ENCODE data around the gene GLB1L2.
"Not testable (repeated sequence)": the region's sequence is repeated elsewhere in the genome, so short reads cannot be mapped to it uniquely, and the experiment has no call there.

GLB1L2 gene

DNA sequence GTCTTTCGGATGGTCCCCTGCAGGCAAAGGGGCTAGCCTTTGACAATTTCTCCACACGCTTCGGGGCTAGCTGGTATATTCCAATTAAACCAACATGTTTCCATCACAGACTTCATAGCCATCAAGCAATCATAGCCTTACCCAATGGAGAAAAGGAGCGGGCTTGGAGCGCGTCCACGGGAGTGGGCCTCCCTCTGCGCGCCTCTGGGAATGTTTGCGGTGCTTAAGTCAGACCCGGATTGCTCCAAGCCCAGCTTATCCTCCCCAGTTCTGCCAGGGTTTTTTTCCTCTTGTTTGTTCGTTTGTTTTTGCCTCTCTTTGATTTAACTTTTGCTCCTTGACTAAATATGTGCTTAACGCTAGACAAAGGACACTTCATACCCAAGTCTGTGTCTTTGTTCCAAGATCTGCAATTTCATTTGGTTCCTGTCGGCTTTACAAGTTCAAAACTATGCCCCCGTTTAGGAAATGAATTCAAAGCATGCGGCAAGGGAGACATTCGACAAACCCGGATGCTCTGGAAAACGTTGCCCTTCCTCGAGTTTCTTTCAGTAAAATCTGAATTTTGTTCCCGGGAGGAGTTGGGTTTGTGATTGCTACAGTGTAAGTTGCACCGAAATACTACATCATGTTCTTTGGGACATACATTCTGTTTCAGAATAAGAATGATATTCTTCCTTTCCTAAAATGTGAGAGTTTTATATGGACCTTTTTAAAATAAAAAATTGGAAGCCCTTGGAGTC lies 1.0 kb upstream of the GLB1L2 start:
- FAIRE-seq: no peak

DNA sequence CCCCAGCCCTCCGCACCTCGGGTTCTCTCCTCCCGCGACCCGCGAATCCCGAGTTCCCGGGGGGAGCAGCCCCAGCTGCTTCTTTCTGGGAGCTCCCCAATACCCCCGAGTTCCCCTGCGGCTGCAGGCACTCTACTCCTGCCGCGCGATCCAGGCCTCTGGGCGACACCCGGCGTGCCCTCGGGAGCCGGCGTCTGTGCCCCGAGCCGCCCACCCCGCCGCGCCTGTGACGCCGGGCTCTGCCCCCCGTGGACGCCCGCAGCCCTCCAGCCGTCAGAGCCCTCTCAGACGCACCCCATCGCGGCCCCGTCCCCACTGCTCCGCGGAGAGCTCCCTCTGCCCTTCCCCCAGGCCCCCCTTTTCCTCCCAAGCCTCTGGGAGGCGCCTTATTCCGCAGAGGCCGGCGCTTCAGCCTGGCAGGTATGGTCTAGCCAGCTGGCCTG lies 422 bp downstream of the GLB1L2 start:
- FAIRE-seq: no peak

DNA sequence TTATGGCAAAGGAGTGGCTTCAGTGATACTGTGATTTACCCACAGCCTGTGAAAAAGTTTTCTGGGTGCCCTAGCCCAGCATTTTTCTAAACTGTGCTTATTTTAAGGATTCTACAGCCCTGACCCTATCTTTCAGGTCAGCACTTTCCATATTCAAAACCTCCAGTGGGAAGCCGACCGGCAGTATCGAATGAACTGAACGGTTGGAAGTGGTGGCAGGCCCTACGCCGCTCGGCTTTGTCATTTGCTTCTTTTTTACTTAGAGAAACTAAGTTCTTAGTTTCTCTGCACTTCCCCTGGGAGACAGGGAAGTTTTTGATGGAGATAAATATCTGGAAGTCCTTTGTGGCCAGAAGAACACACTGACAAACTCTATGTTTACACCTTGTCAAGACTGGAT lies 994 bp downstream of the GLB1L2 start:
- FAIRE-seq: no peak

DNA sequence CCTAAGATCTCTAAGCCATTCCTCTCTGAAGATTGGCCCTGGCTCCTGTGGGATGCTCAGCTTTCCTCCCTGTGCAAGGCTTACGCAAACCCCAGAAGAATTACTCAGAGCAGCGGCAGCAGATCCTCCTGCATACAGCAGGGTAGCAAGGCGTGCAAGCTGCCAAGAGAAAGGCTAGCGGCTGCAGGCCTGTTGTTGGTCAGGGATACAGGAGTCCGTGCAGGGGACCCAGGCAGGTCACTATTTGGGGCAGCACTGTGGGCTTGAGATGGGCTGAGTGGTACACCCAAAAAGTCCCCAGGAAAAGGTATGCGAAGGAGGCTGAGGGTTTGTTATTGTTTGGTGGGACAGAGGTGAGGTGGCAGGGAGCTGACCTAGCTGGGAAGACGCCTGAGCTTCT lies 1.5 kb downstream of the GLB1L2 start:
- no peak for FAIRE-seq

DNA sequence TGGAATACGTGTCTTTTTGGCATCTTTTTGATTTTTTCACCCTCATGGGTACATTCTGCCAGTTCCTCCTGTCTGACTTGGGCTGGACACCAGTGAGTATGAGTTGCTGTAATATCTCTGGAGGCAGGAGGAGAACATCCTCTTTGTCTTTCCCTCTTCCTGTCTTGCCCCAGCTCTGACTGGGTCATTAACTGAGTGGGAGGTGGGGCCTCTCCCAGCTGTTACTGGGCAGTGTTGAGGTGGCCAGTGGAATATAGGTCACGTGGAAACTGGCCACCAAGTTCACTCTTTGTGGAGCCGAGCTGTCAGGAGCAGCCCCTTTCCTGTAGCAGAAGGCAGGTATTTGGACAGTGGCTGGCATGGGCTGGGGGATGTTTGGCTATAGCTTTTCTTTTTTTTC lies 2.2 kb downstream of the GLB1L2 start:
- FAIRE-seq: no peak

DNA sequence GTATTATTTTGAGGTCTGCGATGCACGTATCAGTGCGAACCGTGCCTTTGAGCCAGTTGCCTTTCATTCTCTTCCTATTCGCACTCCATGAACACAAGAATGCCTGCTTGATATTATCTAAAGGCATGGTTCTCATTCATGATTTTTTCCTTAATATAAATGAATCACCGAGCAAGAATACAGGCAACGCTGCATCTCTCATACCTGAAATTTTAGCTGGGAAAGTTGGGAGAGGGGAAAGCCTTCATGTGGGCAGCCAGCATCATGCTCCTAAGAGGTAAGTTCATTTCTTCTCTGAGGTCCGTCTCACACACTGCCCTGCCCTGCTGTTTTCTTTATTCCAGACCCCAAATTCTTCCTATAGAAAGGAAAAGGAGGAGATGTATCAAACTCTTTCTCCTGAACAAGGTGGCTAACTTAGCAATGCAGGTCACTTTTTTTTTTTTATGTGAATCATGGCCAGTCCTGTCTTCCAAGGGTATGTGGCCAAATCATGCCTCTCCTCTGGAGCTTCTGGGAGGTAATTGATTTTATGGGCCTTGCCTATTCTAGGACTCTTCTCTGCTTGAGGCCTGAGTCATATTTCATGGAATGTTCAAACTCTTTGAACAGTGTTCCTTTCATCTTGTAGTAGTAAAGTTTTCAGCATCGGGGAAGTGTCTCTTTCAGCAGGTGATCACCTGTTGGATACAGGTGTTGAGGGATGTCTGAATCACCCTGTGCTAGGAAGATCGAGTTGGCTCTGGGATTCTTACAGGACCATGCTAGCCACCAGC lies 3.2 kb downstream of the GLB1L2 start:
- no peak for FAIRE-seq

DNA sequence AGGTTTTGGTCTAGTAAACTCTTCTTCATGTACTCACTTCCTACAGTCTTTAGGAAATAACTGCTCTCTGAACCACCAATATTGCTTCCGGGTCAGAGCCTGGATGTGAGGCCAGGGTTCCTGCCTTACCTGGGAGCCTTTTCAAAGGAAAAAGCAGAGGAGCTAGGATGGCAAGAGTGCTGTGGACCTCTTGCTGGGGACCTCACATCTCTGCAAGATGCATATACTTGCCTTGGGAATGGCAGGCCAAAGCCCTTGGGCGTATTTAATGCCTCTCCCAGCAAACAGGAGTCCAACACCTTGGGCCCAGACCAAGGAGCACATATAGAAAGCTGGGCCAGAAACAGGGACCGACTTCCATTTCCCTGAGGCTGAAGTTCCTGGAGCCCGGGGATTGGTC lies 5.3 kb downstream of the GLB1L2 start:
- no peak for FAIRE-seq

DNA sequence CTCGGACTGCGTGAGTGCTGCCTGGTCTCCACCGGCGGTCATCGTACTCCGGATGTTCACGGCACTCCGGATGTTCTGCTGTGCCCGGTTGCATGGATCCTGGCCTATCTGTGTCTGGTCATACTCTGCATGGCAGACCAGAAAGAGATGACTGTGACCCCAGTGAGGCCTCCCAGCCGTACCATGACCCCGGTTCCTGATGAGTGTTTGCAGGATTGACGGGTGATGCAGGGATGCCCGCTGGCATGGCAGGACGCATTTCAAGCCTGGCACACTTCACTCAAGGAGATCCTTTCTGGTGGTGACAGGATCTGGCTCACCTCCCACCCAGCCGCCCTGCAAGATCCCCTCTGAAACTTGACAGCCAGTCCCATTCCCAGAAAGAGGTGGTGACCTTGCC lies 6.3 kb downstream of the GLB1L2 start:
- no peak for FAIRE-seq

DNA sequence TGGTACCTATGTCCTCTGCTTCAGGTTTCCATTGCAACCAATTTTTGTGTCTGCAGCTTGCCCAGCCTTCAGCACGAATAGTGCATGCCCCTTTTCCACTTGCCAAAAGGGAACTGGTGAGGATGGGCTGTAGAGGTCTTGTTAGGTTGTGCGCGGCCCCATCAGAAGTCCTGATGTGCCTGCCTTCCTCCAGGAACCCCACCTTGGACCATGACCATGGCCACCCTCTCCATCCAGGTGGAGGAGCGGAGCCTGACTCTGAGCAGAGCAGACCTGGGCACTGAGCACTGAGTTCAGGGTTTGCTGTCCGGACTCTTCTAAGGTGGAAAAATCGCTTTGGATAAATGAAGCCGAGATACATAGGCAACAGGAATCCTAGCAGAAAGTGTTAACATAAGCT lies 6.9 kb downstream of the GLB1L2 start:
- FAIRE-seq: no peak

DNA sequence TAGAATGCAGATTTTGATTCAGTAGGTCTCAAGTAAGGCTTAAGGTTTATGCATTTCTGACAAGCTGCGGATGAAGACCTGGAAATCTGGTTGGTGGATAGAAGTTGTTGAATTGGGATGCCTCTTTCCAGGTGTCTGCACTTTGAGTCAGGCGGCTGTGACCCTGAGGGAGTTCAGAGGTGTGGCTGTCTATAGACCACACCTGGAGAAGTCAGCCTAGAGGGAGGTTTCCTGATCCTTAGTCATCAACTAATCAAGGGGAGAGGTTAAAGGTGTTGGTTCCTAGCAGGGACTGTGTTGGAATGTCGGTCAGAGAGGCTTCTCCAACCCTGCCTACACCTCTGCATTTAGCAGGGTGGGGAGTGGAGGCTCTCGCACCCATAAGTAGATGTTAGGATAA lies 8.0 kb downstream of the GLB1L2 start:
- FAIRE-seq: no peak

DNA sequence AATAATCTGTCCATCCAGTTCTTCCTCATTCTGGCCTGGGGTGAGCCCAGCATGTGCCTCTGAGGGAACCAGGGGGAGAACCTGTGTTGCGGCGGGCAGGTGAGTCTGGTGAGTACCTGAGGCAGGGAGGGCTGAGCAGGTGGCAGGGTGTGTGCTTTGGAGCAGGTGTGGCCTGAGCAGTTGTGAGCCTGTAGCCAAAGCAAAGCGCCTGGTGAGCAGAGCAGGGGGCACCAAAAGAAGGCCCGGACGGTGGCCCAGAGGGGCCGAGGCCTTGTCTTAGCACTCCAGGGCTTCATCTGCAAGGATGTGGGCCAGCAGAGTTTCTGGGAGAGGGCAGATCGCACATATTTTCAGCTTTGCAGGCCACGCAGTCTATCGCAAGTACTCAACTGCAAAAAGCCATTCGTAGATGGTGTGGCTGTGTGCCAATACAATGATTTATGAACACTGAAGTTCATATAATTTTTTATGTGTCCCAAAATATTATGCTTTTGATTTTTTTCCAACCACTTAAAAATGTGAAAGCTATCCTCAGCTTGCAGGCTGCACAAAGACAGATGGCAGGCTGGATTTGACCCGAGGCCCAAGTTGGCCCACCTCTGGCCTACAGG lies 8.7 kb downstream of the GLB1L2 start:
- no peak for FAIRE-seq

DNA sequence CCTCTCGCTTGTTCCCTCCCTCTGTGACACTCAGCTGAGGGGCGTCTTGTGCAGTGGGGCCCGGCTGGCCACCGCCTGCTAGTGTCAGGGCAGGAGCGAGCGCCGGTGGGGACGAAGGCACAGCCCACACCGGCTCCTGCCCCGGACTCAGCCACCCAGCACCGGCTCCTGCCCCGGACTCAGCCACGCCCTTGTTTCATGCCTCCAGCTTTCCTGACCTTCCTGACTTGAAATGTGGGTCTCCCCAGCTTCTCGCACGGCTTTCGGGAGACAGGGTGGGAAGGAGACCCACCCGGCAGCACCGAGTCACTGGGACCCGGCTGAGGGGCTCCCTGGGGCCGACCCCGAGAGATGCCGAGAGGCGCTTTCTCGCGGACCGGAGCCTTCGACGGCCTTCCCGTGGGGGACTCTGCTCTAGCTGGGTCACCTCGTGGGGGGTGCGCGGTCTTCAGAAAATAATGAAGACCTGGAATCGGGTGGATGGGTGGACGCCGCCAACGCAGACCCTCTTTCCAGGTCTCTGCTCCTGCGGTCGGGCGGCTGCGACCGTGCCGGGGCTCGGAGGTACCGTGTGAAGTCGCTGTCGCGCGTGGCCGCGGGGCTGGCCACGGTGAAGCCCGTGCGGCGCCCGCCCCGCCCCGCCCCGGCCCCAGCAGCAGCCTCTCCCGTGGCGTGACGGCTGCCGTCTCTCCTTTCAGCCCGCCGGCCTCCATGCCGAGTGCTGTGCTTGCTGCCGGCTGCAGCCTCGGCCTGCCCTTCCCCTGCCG lies 10.2 kb downstream of the GLB1L2 start:
- FAIRE-seq: no peak

DNA sequence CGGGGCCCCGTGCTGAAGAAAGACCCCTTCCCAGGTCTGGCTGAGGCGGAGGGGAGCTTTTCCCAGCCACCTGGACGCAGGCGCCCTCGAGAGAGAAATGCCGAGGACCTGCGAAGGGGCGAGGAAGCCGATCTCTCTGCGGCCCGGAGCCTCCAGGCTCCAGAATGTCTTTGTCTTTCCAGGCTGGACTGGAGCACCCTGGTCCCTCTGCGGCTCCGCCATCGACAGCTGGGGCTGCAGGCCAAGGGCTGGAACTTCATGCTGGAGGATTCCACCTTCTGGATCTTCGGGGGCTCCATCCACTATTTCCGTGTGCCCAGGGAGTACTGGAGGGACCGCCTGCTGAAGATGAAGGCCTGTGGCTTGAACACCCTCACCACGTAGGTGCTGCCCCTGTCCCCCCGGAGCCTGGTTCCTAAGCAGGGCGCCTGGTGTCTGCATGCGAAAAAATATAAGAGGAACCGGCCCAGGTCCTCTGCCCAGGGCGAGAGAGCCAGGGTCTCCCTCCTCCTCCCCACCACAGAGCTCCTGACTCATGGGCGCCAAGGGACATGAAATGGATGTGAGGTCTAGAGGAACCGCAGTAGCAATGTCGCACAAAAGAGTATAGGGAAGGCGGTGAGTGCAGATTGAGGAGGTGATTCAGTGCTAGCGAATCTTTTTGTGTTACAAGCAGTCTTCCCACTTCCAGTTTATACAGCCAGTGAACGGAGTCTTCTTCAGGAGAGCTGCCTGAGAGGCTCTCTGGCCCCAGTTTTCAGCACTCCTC lies 11.0 kb downstream of the GLB1L2 start:
- FAIRE-seq: no peak

DNA sequence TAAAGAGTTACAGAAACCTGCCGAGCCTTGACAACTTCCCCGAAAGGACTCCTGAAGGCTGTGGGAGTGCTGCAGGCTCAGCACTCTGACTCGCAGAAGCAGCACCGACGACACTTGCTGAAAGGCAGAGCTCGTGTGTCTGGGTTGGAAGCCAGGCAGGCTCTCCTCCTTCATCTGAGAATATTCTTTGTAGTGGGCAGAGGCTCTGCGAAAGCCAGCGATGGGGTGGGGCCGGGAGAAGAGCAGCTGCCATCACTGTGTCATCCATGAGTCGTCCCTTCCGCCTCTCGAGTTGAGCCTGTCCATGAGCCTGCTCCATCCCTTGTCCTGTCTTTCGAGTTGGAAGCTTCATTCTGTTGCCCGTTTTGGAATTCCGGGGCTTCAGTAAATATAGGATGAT lies 11.9 kb downstream of the GLB1L2 start:
- FAIRE-seq: no peak

DNA sequence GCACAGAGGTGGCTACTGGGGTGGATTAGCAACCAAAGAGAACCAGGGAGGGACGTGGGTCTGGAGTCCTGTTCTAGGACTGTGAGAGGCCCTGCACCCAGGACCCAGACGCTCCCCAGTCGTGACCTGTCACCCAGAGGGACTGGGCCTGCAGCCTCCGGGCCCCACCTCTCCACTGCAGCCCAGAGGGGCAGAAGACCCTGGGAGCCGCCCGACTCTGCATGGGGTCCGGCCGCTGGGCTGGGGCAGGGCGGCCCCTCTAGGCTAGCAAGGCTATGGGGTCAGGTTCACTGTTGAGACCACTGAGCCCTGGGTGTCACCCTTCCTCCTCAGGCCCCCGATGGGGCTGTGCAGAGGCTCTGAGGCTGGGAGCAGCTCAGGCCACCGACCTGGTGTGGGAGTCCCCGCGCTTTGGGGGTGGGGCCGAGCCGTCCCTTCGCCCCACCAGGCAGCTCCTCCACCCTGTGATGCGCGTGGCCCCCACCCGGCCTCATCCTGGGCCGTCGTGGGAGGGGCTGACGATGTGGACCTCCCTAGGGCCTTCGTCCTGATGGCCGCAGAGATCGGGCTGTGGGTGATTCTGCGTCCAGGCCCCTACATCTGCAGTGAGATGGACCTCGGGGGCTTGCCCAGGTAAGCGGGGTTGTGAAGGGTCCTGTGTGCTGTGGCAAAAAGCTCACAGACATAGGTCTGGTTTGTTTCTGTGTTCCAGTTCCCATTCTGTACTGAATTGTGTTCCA lies 12.9 kb downstream of the GLB1L2 start:
- not testable (repeated sequence) for FAIRE-seq

DNA sequence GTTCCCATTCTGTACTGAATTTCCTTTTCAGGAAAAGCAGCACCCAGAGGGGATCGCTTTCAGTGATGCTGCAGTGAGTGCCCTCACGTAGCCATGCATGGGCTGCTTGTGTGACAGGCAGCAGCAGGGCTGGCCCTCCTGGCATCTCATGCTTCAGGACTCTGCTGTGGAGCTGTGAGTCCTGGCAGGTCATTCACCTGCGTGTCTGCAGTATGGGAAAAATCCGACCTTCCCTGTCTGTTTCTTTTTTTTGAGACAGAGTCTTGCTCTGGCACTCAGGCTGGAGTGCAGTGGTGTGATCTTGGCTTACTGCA lies 13.4 kb downstream of the GLB1L2 start:
- no peak for FAIRE-seq

DNA sequence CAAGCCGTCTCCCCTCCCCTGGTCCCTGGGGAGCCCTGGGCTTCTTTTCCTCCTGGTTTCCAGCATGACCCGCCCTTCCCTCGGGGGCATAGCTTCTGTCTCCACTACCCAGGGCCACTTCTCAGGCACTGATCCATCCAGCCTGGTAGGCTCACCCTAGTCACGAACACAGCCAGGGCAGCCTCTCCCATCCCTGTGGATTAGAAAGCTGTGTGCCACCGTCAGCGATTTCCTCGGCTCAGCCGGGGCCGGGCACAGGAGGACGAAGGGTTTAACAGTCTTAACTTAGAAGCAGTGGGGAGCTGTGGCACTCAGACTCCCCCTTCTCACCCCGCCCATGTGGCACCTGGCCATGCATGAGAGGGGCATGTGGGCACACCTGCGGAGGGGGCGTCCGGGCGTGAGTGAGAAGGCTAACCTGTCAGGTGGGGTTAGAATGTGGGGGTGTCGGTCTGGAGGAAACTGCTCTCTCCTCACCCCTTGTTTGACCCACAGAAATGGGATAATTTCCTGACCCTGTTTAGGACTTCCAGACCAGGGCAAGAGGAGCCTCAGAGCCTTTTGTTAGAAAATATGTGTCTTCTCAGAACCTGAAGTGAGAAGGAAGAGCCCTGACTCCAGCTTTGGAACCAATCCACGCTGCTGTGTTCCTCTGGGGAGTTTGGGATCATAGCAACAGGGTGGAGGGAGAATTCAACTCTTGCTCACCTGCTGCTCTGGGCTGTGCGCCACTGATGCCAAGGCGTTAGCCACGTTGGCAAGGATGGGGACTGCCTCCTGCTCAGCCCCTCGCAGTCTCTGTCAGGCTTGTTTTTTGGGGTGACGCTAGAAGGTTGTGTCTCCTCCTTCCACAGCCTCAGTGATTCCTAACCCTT lies 14.6 kb downstream of the GLB1L2 start:
- FAIRE-seq: no peak

DNA sequence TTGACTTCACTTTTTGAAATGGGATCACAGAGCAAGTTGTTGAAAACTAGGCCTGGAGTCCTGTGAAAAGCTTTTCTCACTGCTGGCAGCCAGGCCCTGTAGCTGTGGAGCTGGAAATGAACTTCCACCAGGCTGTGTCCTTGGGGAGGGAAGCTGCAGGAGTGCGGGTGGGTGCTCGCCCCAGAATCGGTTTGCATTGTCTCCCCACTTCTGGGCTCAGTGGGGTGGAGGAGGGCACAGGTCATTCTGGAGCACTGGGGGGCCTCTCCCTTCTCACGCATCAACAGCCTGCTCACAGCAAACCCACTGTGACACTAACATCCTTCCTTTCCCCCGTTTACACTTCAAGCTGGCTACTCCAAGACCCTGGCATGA lies 15.2 kb downstream of the GLB1L2 start:
- FAIRE-seq: no peak

DNA sequence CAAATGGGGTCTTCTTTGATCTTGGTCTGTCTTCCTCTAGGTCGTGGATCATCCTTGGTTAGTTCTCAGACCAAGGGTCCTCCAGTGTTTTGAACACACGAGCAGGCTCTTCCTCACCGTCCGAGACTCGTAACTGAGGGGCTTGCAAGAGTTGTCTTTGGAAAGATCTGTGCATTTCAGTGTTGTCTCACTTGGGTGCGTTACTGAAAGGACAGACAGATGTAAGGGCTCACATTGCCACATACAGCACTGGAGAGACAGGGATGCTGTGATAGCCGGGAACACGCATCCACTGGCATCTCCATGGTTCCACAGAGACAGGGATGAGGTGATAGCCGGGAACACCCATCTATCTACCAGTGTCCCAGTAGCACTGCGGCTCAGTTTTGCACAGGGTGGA lies 15.7 kb downstream of the GLB1L2 start:
- no peak for FAIRE-seq

DNA sequence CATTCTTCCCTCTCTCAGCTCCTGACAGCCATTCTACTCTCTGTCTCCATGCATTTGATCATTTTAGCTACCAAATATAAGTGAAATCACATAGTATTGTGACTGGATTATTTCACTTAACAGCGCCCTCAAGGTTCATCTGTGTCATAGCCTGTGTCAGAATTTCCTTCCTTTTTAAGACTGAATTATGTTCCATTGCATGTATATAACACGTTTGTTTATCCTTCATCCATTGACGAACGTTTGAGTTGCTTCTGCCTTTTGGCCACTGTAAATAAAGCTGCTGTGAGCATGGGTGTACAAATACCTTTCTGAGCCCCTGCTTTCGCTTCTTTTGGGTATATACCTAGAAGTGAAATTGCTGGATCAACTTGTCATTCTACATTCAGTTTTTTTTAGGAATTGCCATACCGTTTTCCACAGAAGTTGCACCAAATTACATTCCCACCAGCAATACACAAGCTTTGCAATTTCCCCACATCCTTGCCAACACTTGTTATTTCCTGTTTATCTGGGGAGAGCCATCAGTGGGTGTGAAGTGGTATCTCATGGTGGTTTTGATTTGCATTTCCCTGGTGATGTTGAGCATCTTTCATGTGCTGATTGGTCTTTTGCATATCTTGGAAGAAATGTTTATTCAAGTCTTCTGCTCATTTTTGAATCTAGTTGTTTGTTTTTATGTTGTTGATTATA lies 17.5 kb downstream of the GLB1L2 start:
- no peak for FAIRE-seq

Measured in endometrium (tissue), 2 donors.